Activated CD4-positive, alpha-beta T cell treated with anti-CD3 and anti-CD28 coated beads for 4 hours (primary cell): Measurements from ENCODE around the gene SPI1.
A peak's percentile ranks its signal among the peaks of the same experiment; 100 is the strongest.

Source experiments
- DNase-seq, 2 donors: peaks; one replicate each; pipeline ENCODE4 v3.0.0-alpha.2; 2020

Gene SPI1

GRCh38 chr11:47387944-47388696, 9.8 kb upstream of the SPI1 start:
- DNase-seq: no peak

DNA sequence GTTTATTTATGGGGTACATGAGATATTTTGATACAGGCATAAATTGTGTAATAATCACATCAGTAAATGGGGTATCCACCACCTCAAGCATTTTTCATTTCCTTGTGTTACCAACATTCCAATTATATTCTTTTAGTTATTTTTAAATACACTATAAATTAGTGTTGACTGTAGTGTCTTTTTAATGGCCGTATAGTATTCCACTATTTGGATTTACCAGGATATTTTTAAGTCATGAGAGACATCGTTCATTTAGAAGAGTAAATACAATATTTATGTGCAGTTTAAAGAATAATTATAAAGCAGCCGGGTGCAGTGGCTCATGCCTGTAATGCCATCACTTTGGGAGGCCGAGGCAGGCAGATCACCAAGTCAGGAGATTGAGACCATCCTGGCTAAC, 6.2 kb upstream of the SPI1 start:
- no peak for DNase-seq

DNA sequence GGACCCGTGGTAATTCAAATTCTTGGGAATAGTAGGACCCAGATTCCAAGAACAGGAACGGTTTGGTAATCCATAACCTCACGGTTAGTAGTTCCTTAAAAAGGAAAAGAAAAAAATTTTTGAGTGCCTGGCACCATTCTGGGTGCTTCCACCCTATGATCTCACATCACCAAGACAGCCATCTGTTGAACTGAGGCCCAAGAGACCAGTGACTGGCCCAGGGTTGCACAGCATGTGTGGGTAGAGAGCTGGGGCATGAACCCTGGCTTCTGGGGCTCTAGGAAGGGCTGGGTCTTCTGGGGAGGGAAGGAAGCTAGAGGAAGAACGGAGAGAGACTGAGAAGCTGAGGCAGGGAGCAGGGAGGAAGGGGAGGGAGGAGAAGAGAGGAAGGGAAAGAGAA, 4.7 kb upstream of the SPI1 start:
- no peak for DNase-seq

GRCh38 chr11:47380078-47380477, 1.7 kb upstream of the SPI1 start:
- no peak for DNase-seq

DNA sequence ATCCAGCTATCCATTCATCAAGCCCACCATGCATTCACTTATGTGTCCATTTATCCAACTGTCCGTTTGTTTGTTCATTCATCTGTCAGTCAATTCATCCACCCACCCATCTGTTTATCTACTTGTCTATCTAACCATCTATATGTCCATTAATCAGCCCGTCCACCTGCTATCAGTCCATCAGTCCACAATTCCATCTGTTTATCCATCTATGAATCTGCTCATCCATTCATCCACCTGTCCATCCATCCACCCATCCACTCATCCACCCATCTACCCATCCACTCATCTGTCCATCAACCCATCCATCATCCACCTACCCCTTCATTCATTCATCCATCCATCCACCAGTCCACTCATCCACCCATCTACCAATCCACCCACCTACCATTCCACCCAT, 970 bp upstream of the SPI1 start:
- no peak for DNase-seq

GRCh38 chr11:47378836-47379170, 456 bp upstream of the SPI1 start:
- no peak for DNase-seq

- no peak for DNase-seq
These were observed 757 bp downstream of the SPI1 start for GRCh38 chr11:47377571-47378009.

DNA sequence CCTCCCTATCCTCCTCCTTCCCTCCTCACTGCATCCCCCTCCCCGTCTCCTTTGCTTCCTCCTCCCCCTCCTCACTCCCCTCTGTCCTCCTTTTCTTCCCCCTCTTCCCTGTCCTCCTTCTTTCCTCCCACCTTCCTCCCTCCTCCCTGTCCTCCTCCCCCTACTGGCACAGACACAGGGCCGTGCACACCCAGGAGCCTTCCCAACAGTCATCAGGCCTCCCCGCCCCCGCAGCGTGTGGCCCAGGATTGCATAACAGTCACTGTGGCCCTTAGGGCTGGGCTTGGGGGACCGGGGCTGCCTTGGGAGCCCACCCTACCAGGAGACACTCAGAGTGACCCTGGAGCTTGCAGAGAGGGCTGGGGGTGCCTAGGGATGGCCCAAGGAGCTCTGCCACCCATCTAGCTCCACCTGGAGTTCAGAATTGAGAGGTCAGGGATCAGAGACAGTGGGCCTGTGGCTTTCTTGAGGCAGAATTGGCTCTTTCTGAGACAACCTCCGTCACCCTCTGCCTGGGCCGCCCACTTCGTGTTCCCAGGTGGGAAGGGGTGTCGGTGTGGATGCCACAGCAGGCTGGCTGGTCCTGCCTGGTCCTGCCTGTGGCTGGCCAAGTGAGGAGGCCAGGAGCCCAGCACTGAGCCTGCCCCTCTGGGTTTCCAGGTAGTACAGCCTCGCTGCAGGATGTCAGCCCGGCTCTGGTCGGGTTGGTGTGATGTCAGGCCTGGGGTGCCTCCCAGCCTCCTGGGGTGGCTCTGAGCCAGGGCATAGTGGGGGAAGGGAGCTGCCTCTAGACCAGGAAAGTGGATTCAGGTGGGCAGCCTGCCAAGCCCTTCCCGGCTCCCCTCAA, 1.6 kb downstream of the SPI1 start:
- DNase-seq: no peak

GRCh38 chr11:47376107-47376524, 2.2 kb downstream of the SPI1 start:
- no peak for DNase-seq

DNA sequence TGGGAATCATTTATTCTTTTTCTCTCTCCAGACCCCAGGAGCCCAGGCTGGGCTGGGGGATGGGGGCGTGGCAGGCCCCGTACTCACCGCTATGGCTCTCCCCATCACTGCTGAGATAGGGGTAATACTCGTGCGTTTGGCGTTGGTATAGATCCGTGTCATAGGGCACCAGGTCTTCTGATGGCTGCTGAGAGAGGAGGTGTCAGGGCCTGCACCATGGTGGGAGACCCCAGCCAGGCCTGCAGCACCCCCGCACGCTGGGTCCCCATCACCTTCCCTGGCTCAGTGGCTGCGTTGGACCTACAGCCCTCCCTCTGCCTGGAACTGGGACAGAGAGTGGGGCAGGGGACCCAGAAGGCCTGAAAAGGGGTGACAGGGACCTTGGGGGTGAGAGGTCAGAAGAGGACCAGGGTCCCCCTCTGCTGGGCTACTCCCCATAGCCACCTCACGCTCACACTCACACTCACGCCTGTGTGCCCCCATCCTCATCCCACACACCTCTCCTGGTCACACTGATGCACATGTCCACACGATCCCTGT, 2.7 kb downstream of the SPI1 start:
- no peak for DNase-seq

DNA sequence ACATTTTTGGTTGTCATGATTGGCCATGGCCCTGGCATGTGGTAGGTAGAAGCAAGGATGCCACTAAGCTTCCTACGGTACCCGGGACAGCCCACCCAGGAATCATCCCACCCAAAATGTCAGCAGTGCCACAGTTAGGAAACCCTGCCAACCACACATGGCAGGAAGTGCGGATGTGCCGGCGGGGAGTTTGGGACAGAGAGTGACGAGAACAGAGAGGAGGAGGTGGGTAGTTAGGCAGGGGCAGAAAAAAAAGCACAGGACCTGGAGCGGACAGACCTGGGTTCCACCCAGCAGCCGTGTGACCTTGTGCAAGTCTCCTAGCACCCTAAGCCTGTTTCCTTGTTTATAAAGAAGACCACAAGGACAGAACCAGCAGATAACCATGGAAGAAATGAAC, 3.3 kb downstream of the SPI1 start:
- DNase-seq: no peak

GRCh38 chr11:47374720-47375019, 3.7 kb downstream of the SPI1 start:
- no peak for DNase-seq

DNA sequence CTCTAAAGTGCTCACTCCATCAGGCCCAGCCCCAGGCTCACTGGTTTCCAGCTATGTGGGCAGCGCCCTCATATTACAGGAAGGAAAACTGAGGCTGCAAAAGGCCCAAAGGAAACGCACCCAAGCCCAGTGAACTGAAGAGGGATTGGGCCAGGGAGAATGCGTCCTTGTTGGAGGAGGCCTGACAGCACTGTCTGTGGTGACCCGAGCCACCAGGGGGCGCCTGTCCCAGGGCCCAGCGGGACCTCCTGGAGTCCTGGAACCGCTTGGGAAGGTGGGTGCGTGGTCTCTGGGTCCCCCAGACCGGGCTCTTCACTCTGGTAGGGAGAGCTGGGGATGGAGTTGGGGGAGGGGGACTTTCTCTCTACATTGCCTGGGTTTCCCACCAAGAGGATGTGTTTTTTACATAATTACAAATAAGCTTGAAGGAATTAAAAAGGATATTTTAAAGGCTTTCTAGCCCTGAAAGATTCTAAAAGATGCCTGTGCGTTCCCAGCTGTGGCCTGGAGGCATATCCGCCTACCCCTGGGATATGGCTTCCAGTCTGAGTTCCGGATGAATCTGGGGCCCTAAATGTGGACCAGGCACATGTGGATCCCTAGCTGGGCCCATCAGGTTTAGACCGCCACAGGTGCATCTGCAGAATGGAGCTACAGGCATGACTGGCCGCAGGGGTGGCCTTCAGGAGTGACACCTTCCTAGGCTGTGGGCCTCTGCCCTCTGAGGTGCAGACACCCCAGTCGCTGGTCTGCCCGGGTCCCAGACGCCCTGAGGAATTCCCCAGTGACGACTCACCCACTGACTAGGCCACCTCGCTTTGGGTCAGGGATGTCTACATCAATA, 4.2 kb downstream of the SPI1 start:
- DNase-seq: peak; percentile 83

DNA sequence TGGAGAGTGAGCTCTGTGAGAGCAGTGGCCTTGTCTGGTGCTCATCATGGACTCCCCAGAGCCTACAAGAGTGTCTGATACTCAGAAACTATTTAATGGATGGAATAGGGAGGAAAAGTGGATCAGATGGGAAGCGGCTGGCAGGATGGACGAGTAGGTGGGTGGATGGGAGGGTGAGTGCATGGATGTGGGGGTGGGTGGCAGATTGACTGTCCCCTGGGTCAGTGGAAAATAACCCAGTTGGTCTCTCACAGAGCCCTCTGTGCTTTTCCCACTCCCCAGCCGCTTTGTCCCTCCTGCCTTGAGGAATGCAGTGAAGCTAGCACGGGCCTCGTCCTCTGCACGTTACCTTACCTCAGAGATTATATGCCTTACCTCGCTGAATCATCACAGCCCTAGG, 5.9 kb downstream of the SPI1 start:
- no peak for DNase-seq

- DNase-seq: no peak
These were observed 8.7 kb downstream of the SPI1 start for GRCh38 chr11:47369676-47370075.

- DNase-seq: no peak
These were observed 12.3 kb downstream of the SPI1 start for GRCh38 chr11:47366020-47366490.

GRCh38 chr11:47361419-47361818, 16.9 kb downstream of the SPI1 start:
- DNase-seq: no peak

GRCh38 chr11:47360341-47360740, 18.0 kb downstream of the SPI1 start:
- no peak for DNase-seq

- no peak for DNase-seq
These were observed 18.8 kb downstream of the SPI1 start for GRCh38 chr11:47359586-47359985.

DNA sequence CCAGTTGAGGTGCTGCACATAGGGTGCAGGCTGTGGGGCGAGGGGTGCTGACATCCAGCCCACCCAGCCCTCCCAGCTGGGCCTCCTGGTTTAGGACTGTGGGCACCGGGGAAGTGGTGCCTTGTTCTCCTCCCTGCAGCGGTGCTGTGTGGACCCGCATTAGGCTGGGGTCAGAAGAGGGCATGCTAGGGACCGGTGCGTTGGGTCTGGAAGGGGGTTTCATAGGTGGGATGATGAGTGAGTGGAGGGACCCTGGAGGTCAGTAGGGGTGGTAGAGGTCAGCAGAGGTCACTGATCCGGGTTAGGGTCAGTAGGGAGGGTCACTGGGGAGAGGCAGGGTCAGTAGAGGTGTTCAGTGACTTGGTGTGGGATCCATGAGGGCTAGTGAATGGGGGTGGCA, 19.2 kb downstream of the SPI1 start:
- no peak for DNase-seq

DNA sequence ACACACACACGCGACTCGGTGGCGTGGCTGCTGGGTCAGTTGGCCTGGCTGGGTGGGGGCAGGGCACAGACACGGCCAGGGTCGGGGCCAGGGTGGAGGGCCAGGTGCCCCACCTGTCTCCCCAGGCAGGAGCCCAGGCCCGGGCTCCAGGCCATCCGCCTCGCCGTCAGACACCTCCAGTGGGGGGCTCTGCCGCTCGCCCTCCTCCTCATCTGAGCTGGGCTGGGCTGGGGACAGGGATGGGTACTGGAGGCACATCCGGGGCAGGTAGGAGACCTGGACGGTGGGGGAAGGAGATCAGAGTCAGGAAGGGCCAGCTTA, 19.7 kb downstream of the SPI1 start:
- no peak for DNase-seq

- DNase-seq: no peak
These were observed 20.2 kb downstream of the SPI1 start for GRCh38 chr11:47357985-47358730.

DNA sequence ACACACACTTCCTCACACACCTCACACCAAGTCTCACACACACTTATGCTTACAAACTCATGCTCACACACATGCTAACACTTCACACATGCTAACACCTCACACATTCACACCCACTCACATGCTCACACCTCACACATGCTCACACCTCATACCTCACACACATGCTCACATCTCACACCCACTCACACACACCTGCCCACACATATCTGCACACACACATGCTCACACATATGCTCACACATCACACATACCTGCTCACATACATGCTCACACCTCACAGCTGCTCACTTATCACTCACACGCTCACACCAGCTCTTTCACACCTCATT, 21.4 kb downstream of the SPI1 start:
- DNase-seq: no peak
